Progenitor cell of endocrine pancreas (in vitro differentiated cells): ENCODE data around the gene DOCK1. TPM values are rescaled to one million over a fixed set of nuclear protein-coding genes. Genes with fewer than 3 reads are reported as not detected.

Source experiments
- DNase-seq: peaks from one replicate; pipeline ENCODE4 v3.0.0; 2021; ENCODE audit warnings: low spot score; ENCODE audit not compliant: unreplicated experiment
- H3K27ac Mint-ChIP-seq: 2 replicates; pipeline ENCODE4 v1.8.0; 2021; ENCODE audit warnings: mild to moderate bottlenecking, moderate library complexity, mixed read lengths
- H3K27me3 Mint-ChIP-seq: 2 replicates; pipeline ENCODE4 v1.8.0; 2021; ENCODE audit warnings: mixed read lengths
- H3K36me3 Mint-ChIP-seq: 2 replicates; pipeline ENCODE4 v1.8.0; 2022; ENCODE audit warnings: mixed read lengths; ENCODE audit not compliant: insufficient read depth
- H3K4me1 Mint-ChIP-seq: 2 replicates; pipeline ENCODE4 v1.8.0; 2021; ENCODE audit warnings: low read depth, mixed read lengths
- H3K4me3 Mint-ChIP-seq: 2 replicates; pipeline ENCODE4 v1.8.0; 2021; ENCODE audit warnings: low read depth, mild to moderate bottlenecking, moderate library complexity, mixed read lengths
- H3K9me3 Mint-ChIP-seq: 2 replicates; pipeline ENCODE4 v1.8.0; 2021; ENCODE audit warnings: low read depth, mixed read lengths
- total RNA-seq: library from RNA; stranded (reverse); gene quantifications from 2 replicates; pipeline ENCODE4 v1.2.1, GENCODE V29; 2021
- TF ChIP-seq, protein P1 (sequence below): fragments of 200-600 bp; sonication (generic); IDR thresholded peaks from one replicate; pipeline ENCODE4 v1.5.0; 2021; ENCODE audit warnings: antibody characterized with exemption, mild to moderate bottlenecking; ENCODE audit not compliant: unreplicated experiment

The DOCK1 gene
- total RNA-seq, 1 donor from 2014 or later: 77.8 TPM

DNA sequence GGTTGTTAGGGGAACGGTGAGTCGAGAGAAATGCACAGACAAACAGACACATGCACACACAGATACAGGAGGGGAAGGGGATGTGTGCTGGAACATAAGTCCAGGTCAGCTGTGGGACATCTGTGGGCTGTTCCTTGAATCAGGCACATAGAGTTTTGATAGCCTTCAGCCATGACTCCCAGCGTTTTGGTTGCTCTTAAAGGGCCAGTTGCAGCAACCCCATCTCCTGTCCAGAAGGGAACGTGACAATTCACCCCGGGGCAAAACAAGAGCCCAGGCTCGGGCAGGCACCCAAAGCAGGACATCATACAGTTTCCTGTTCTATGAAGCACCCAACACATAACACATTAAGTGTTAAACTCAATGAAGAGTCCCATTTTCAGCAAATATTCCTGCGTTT lies 281.6 kb downstream of the DOCK1 start:
- no peak for DNase-seq
- Mint-ChIP-seq H3K4me1 (peaks cover 8% of the 10 kb centered on the region), H3K36me3 (peaks cover 4% of the 10 kb centered on the region), H3K27me3 (peaks cover 16% of the 10 kb centered on the region), H3K9me3 (no peaks in the 10 kb centered on the region), H3K4me3 (no peak overlapping the region), H3K27ac (no peak overlapping the region)
- TF ChIP-seq, protein P1, sequence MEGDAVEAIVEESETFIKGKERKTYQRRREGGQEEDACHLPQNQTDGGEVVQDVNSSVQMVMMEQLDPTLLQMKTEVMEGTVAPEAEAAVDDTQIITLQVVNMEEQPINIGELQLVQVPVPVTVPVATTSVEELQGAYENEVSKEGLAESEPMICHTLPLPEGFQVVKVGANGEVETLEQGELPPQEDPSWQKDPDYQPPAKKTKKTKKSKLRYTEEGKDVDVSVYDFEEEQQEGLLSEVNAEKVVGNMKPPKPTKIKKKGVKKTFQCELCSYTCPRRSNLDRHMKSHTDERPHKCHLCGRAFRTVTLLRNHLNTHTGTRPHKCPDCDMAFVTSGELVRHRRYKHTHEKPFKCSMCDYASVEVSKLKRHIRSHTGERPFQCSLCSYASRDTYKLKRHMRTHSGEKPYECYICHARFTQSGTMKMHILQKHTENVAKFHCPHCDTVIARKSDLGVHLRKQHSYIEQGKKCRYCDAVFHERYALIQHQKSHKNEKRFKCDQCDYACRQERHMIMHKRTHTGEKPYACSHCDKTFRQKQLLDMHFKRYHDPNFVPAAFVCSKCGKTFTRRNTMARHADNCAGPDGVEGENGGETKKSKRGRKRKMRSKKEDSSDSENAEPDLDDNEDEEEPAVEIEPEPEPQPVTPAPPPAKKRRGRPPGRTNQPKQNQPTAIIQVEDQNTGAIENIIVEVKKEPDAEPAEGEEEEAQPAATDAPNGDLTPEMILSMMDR: no peak

DNA sequence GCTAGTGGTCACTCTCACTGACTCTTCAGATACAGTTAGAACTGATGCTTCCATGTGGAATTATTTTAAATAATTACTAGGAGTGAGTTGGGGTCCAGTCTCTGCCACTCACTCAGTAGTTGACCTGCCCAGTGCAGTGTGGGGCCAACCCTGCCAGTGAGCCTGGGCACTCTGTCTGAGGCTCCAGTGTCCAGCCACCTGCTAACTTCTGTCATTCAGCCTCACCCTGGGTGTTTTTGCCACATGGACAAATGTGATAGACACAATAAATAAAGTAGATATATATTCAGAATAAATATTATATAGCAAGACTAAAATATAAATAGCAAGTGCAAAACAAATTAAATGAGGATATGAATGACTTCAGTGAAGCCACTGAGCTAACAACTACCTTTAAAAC lies 284.0 kb downstream of the DOCK1 start:
- Mint-ChIP-seq H3K27ac (no peak overlapping the region), H3K9me3 (no peaks in the 10 kb centered on the region), H3K27me3 (peaks cover 40% of the 10 kb centered on the region), H3K36me3 (peaks cover 4% of the 10 kb centered on the region), H3K4me3 (no peak overlapping the region), H3K4me1 (peaks cover 8% of the 10 kb centered on the region)
- TF ChIP-seq, protein P1: no peak
- no peak for DNase-seq

DNA sequence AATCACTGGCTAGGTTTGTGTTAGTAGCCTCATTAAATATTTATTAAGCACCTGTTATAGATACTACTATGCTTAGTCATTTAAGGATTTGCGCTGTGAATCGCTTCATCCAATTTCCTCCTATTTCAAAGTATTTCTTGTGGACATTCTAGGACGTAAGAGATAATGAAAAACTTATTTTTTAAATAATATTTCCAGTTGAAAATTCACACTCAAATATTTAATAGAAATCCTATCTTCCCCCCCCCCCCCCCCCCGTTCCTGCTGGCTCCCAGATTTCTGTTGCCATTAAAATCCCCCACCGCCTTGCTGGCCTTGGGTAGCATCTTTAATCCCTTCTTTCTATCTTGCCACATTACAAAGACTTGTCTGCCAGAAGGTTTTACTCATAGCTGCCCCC lies 285.2 kb downstream of the DOCK1 start:
- H3K4me3 Mint-ChIP-seq: no peak overlapping the region
- no peak overlapping the region for H3K27ac Mint-ChIP-seq
- TF ChIP-seq, protein P1: no peak
- peaks cover 51% of the 10 kb centered on the region for H3K27me3 Mint-ChIP-seq
- no peaks in the 10 kb centered on the region for H3K9me3 Mint-ChIP-seq
- peaks cover 8% of the 10 kb centered on the region for H3K4me1 Mint-ChIP-seq
- peaks cover 4% of the 10 kb centered on the region for H3K36me3 Mint-ChIP-seq
- DNase-seq: no peak

DNA sequence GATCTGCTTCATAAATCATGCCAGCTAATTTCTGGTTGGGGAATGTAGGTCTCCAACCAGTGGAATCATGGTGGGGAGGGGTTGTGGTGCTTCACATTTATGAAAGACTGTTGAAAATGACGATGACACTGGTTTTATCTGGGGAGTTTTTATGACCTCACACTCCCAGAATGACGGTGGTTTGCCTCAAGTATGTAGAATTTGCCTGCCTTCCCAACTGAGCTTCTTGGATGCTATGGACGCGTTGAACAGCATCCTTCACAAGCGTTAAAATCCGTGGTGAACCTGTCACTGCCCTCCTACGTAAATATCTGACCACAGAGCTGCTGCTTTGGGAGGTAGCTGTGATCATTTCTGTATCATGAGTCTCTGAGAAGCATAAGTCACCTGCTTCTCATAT lies 287.9 kb downstream of the DOCK1 start:
- TF ChIP-seq, protein P1: no peak
- Mint-ChIP-seq H3K9me3 (no peaks in the 10 kb centered on the region), H3K27me3 (peaks cover 67% of the 10 kb centered on the region), H3K4me1 (peaks cover 8% of the 10 kb centered on the region), H3K27ac (no peak overlapping the region), H3K36me3 (peaks cover 2% of the 10 kb centered on the region), H3K4me3 (no peak overlapping the region)
- no peak for DNase-seq

DNA sequence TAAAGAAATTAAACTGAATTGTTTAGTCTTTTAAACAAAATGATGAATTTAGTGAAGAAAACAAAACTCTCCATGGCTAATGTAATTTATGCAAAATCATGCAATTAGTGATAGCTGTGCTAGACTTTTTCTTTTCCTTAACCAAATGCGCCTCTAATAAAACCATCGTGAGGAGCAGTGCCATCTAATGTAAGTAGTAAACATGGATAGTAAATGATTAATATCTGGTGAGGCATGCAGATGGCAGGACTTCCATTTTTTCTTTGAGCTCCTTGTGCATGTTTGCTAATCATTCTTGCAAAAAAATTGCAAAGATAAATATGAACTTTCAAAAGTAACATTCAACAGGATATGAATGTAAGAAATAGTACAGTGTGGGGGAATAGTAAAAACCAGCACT lies 288.9 kb downstream of the DOCK1 start:
- no peak overlapping the region for H3K4me3 Mint-ChIP-seq
- TF ChIP-seq, protein P1: no peak
- H3K4me1 Mint-ChIP-seq: peaks cover 8% of the 10 kb centered on the region
- peaks cover 71% of the 10 kb centered on the region for H3K27me3 Mint-ChIP-seq
- H3K36me3 Mint-ChIP-seq: peaks cover 2% of the 10 kb centered on the region
- DNase-seq: no peak
- H3K27ac Mint-ChIP-seq: no peak overlapping the region
- no peaks in the 10 kb centered on the region for H3K9me3 Mint-ChIP-seq
